ENCODE results near the gene FBXO22. TPM values are rescaled to one million over a fixed set of nuclear protein-coding genes. Genes with fewer than 3 reads are reported as not detected.
"Not testable (repeated sequence)": the region's sequence is repeated elsewhere in the genome, so short reads cannot be mapped to it uniquely, and the experiment has no call there.

The FBXO22 gene
- polyA plus RNA-seq, 4 donors: 11.6 to 24.0 (median 18.6) TPM

DNA sequence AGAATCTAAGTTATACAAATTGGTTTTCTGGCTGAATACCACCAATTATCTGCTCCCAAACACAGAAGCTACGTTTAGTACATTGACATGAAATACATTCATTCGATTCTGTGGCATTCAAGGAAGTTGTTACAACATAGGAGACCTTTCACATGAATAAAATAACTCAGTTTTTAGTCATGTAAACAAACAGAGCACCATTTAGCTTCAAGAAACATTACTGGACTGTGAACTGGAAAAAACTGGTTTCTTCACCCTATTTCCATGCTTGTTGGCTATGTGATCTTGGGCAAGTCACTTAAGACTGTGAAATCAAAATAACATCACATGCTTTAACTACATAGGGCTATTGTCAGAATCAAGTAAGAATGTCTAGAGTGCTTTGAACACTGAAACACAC lies 62.4 kb downstream of the FBXO22 start:
- FAIRE-seq: no peak
- no peak for DNase-seq

DNA sequence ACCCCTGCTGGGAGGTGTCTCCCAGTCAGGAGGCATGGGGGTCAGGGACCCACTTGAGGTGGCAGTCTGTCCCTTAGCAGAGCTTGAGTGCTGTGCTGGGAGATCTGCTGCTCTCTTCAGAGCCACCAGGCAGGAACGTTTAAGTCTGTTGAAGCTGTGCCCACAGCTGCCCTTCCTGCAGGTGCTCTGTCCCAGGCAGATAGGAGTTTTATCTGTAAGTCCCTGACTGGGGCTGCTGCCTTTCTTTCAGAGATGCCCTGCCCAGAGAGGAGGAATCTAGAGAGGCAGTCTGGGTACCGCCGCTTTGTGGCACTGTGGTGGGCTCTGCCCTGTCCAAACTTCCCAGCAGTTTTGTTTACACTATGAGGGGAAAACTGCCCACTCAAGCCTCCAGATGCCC lies 73.1 kb downstream of the FBXO22 start:
- H3K27me3 ChIP-seq (ENCODE audit: control insufficient read depth in 3 of 3, insufficient read depth in 3 of 3, low read length in 3 of 3); DNase-seq; FAIRE-seq: not testable (repeated sequence)

More for the DNA sequence above, 62.4 kb downstream of the FBXO22 start:
- no peaks in the 10 kb centered on the region for H3K36me3 ChIP-seq (ENCODE audit: control insufficient read depth in 3 of 3, insufficient read depth in 2 of 3, low read depth in 1 of 3, low read length in 3 of 3)
- H3K9me3 ChIP-seq (ENCODE audit: control insufficient read depth in 2 of 2, insufficient read depth in 1 of 2, low read depth in 1 of 2, low read length in 1 of 2): no peaks in the 10 kb centered on the region
- no peaks in the 10 kb centered on the region for H3K4me1 ChIP-seq (ENCODE audit: control insufficient read depth in 3 of 3, insufficient read depth in 2 of 3, low read depth in 1 of 3, low read length in 2 of 3)
- H3K27me3 ChIP-seq (ENCODE audit: control insufficient read depth in 3 of 3, insufficient read depth in 3 of 3, low read length in 3 of 3): no peaks in the 10 kb centered on the region
- 60 to 73% (median 63%) methylated on average over 2 of the region's 2 CpGs for WGBS, 3 donors
- no peak overlapping the region for H3K4me3 ChIP-seq (ENCODE audit: low read depth in 1 of 3, low read length in 3 of 3)
- no peak overlapping the region for H3K27ac ChIP-seq (ENCODE audit: low read depth in 1 of 3, low read length in 2 of 3)

DNA sequence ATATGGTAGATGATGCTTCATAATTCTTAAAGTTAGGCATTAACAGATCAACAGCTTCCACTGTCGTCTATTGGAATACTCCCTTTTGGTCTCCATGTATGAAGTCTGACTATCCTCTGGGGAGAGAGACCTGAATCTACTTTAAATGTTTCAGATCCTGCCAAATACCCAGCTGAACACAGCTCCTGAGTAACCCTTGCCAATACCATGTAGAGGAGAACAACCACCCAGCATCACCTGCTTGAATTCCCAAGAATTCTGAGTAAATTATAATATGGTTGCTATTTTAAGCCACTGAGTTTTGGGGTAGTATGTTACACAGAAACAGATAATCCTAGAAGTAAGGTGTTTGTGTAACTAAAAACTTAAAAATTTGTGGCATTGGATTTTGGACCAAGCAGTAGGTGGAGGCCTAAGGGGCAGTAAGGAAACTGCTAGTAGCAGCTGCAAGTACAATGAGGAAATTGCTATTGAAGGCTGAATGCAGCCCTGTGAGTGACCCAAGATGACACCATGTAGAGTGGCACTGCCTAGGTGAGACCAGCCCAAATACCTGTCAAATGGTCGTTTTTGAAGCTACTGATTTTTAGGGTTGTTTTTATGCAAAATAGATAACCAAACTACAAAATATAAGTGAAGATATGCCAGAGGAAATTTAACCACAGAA lies 77.6 kb downstream of the FBXO22 start:
- no peak overlapping the region for H3K4me3 ChIP-seq (ENCODE audit: low read depth in 1 of 3, low read length in 3 of 3)
- no peak overlapping the region for H3K27ac ChIP-seq (ENCODE audit: low read depth in 1 of 3, low read length in 2 of 3)
- H3K4me1 ChIP-seq (ENCODE audit: control insufficient read depth in 3 of 3, insufficient read depth in 2 of 3, low read depth in 1 of 3, low read length in 2 of 3): no peaks in the 10 kb centered on the region
- H3K36me3 ChIP-seq (ENCODE audit: control insufficient read depth in 3 of 3, insufficient read depth in 2 of 3, low read depth in 1 of 3, low read length in 3 of 3): no peaks in the 10 kb centered on the region
- H3K9me3 ChIP-seq (ENCODE audit: control insufficient read depth in 2 of 2, insufficient read depth in 1 of 2, low read depth in 1 of 2, low read length in 1 of 2): no peaks in the 10 kb centered on the region
- no peak for FAIRE-seq
- peaks cover 0 to 2% (median 0%) of the 10 kb centered on the region in 3 donors for H3K27me3 ChIP-seq (ENCODE audit: control insufficient read depth in 3 of 3, insufficient read depth in 3 of 3, low read length in 3 of 3)
- WGBS, 3 donors: 46 to 57% (median 50%) methylated on average over 2 of the region's 2 CpGs
- DNase-seq: no peak

More for the DNA sequence above, 73.1 kb downstream of the FBXO22 start:
- H3K4me3 ChIP-seq (ENCODE audit: low read depth in 1 of 3, low read length in 3 of 3); H3K4me1 ChIP-seq (ENCODE audit: control insufficient read depth in 3 of 3, insufficient read depth in 2 of 3, low read depth in 1 of 3, low read length in 2 of 3); H3K27ac ChIP-seq (ENCODE audit: low read depth in 1 of 3, low read length in 2 of 3); H3K36me3 ChIP-seq (ENCODE audit: control insufficient read depth in 3 of 3, insufficient read depth in 2 of 3, low read depth in 1 of 3, low read length in 3 of 3); H3K9me3 ChIP-seq (ENCODE audit: control insufficient read depth in 2 of 2, insufficient read depth in 1 of 2, low read depth in 1 of 2, low read length in 1 of 2): not testable (repeated sequence)
- 72 to 83% (median 75%) methylated on average over 3 of the region's 3 CpGs for WGBS, 3 donors

- H3K27ac ChIP-seq (ENCODE audit: low read depth in 1 of 3, low read length in 2 of 3): no peak overlapping the region
- no peak overlapping the region for H3K4me3 ChIP-seq (ENCODE audit: low read depth in 1 of 3, low read length in 3 of 3)
- DNase-seq (no peak), FAIRE-seq (no peak)
- no peaks in the 10 kb centered on the region for H3K4me1 ChIP-seq (ENCODE audit: control insufficient read depth in 3 of 3, insufficient read depth in 2 of 3, low read depth in 1 of 3, low read length in 2 of 3)
- 86 to 96% (median 87%) methylated on average over 2 of the region's 2 CpGs for WGBS, 3 donors
- H3K36me3 ChIP-seq (ENCODE audit: control insufficient read depth in 3 of 3, insufficient read depth in 2 of 3, low read depth in 1 of 3, low read length in 3 of 3): no peaks in the 10 kb centered on the region
- peaks cover 0 to 1% (median 0%) of the 10 kb centered on the region in 3 donors for H3K27me3 ChIP-seq (ENCODE audit: control insufficient read depth in 3 of 3, insufficient read depth in 3 of 3, low read length in 3 of 3)
- no peaks in the 10 kb centered on the region for H3K9me3 ChIP-seq (ENCODE audit: control insufficient read depth in 2 of 2, insufficient read depth in 1 of 2, low read depth in 1 of 2, low read length in 1 of 2)
These were observed 78.8 kb downstream of the FBXO22 start for GRCh38 chr15:75982468-75982867.

DNA sequence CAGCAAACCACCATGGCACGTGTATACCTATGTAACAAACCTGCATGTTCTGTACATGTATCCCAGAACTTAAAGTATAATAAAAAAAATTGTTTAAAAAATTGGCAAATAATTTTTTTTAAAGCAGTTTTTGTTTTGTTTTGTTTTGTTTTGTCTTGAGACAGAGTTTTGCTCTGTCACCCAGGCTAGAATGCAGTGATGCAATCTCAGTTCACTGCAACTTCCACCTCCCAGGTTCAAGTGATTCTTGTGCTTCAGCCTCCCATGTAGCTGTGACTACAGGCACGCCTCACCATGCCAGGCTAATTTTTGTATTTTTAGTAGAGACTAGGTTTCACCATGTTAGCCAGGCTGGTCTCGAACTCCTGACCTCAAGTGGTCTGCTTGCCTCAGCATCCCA lies 81.0 kb downstream of the FBXO22 start:
- not testable (repeated sequence) for H3K36me3 ChIP-seq (ENCODE audit: control insufficient read depth in 3 of 3, insufficient read depth in 2 of 3, low read depth in 1 of 3, low read length in 3 of 3); H3K4me1 ChIP-seq (ENCODE audit: control insufficient read depth in 3 of 3, insufficient read depth in 2 of 3, low read depth in 1 of 3, low read length in 2 of 3); H3K27ac ChIP-seq (ENCODE audit: low read depth in 1 of 3, low read length in 2 of 3); H3K9me3 ChIP-seq (ENCODE audit: control insufficient read depth in 2 of 2, insufficient read depth in 1 of 2, low read depth in 1 of 2, low read length in 1 of 2); FAIRE-seq; H3K27me3 ChIP-seq (ENCODE audit: control insufficient read depth in 3 of 3, insufficient read depth in 3 of 3, low read length in 3 of 3); DNase-seq; H3K4me3 ChIP-seq (ENCODE audit: low read depth in 1 of 3, low read length in 3 of 3)
- WGBS, 3 donors: 90 to 97% (median 97%) methylated on average over 3 of the region's 3 CpGs

DNA sequence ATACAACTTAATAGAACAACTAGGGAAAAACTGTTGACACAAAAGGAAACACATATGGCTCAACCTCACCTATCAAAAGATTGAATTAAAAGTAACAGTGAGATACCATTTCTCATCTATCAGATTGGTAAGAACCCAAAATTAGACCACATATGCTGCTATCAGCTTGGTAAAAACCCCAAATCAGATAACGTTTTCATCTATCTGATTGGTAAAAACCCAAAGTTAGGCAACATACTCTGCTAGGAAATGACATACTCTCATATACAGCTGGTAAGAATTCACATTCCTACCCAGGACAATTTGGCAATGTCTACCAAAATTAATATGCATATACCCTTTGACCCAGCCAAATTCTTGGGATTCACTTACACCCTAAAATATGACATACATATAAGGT lies 82.3 kb downstream of the FBXO22 start:
- H3K4me3 ChIP-seq (ENCODE audit: low read depth in 1 of 3, low read length in 3 of 3): no peak overlapping the region
- FAIRE-seq (no peak), DNase-seq (no peak)
- 67 to 84% (median 74%) methylated on average over 1 of the region's 1 CpG for WGBS, 3 donors
- H3K4me1 ChIP-seq (ENCODE audit: control insufficient read depth in 3 of 3, insufficient read depth in 2 of 3, low read depth in 1 of 3, low read length in 2 of 3): no peaks in the 10 kb centered on the region
- no peaks in the 10 kb centered on the region for H3K9me3 ChIP-seq (ENCODE audit: control insufficient read depth in 2 of 2, insufficient read depth in 1 of 2, low read depth in 1 of 2, low read length in 1 of 2)
- H3K36me3 ChIP-seq (ENCODE audit: control insufficient read depth in 3 of 3, insufficient read depth in 2 of 3, low read depth in 1 of 3, low read length in 3 of 3): no peaks in the 10 kb centered on the region
- H3K27me3 ChIP-seq (ENCODE audit: control insufficient read depth in 3 of 3, insufficient read depth in 3 of 3, low read length in 3 of 3): no peaks in the 10 kb centered on the region
- no peak overlapping the region for H3K27ac ChIP-seq (ENCODE audit: low read depth in 1 of 3, low read length in 2 of 3)

- no peak for FAIRE-seq
- no peak for DNase-seq
- Histone ChIP-seq H3K36me3 (ENCODE audit: control insufficient read depth in 3 of 3, insufficient read depth in 2 of 3, low read depth in 1 of 3, low read length in 3 of 3) (no peaks in the 10 kb centered on the region), H3K27ac (ENCODE audit: low read depth in 1 of 3, low read length in 2 of 3) (no peak overlapping the region), H3K4me1 (ENCODE audit: control insufficient read depth in 3 of 3, insufficient read depth in 2 of 3, low read depth in 1 of 3, low read length in 2 of 3) (no peaks in the 10 kb centered on the region), H3K9me3 (ENCODE audit: control insufficient read depth in 2 of 2, insufficient read depth in 1 of 2, low read depth in 1 of 2, low read length in 1 of 2) (no peaks in the 10 kb centered on the region), H3K4me3 (ENCODE audit: low read depth in 1 of 3, low read length in 3 of 3) (no peak overlapping the region), H3K27me3 (ENCODE audit: control insufficient read depth in 3 of 3, insufficient read depth in 3 of 3, low read length in 3 of 3) (no peaks in the 10 kb centered on the region)
- WGBS, 3 donors: 83 to 96% (median 92%) methylated on average over 2 of the region's 2 CpGs
These were observed 85.4 kb downstream of the FBXO22 start for GRCh38 chr15:75989045-75989444.

- Histone ChIP-seq H3K4me3 (ENCODE audit: low read depth in 1 of 3, low read length in 3 of 3) (no peak overlapping the region), H3K27me3 (ENCODE audit: control insufficient read depth in 3 of 3, insufficient read depth in 3 of 3, low read length in 3 of 3) (no peaks in the 10 kb centered on the region), H3K4me1 (ENCODE audit: control insufficient read depth in 3 of 3, insufficient read depth in 2 of 3, low read depth in 1 of 3, low read length in 2 of 3) (no peaks in the 10 kb centered on the region), H3K27ac (ENCODE audit: low read depth in 1 of 3, low read length in 2 of 3) (no peak overlapping the region), H3K9me3 (ENCODE audit: control insufficient read depth in 2 of 2, insufficient read depth in 1 of 2, low read depth in 1 of 2, low read length in 1 of 2) (no peaks in the 10 kb centered on the region), H3K36me3 (ENCODE audit: control insufficient read depth in 3 of 3, insufficient read depth in 2 of 3, low read depth in 1 of 3, low read length in 3 of 3) (no peaks in the 10 kb centered on the region)
- 76 to 78% (median 77%) methylated on average over 7 of the region's 7 CpGs for WGBS, 3 donors
- DNase-seq: no peak
- no peak for FAIRE-seq
These were observed 86.2 kb downstream of the FBXO22 start for GRCh38 chr15:75989875-75990274.
